HepG2 (cell line): Measurements from ENCODE around the gene ZFP36. TPM values are rescaled to one million over a fixed set of nuclear protein-coding genes. Genes with fewer than 3 reads are reported as not detected.
A peak's percentile ranks its signal among the peaks of the same experiment; 100 is the strongest.

ENCODE experiments used
- NKX3-1 ChIP-seq: sonication (generic); formaldehyde crosslinking; IDR thresholded peaks from 2 replicates; pipeline ENCODE4 v1.5.0; 2020; ENCODE audit warnings: missing genetic modification reagents
- RBFOX2 ChIP-seq: fragments of 200-400 bp; formaldehyde crosslinking; IDR thresholded peaks from 2 replicates; pipeline ENCODE4 v1.6.1; 2017; ENCODE audit warnings: low read depth, mild to moderate bottlenecking, low read length
- SAFB2 ChIP-seq: sonication (generic); formaldehyde crosslinking; IDR thresholded peaks from 2 replicates; pipeline ENCODE4 v1.5.1; 2020; ENCODE audit warnings: missing genetic modification reagents, low read depth, mild to moderate bottlenecking, borderline replicate concordance
- ZBTB1 ChIP-seq: sonication (generic); formaldehyde crosslinking; IDR thresholded peaks from 2 replicates; pipeline ENCODE4 v1.4.0; 2020; ENCODE audit warnings: missing genetic modification reagents, borderline replicate concordance
- ZFP36 ChIP-seq: fragments of 150-350 bp; IDR thresholded peaks from 2 replicates; pipeline ENCODE4 v1.6.1; 2018; ENCODE audit warnings: borderline replicate concordance, low read length, low read depth; ENCODE audit not compliant: partially characterized antibody
- ZNF326 ChIP-seq: sonication (generic); formaldehyde crosslinking; IDR thresholded peaks from 2 replicates; pipeline ENCODE4 v1.4.0; 2020; ENCODE audit warnings: missing genetic modification reagents, borderline replicate concordance
- ZNF432 ChIP-seq: sonication (generic); formaldehyde crosslinking; IDR thresholded peaks from 2 replicates; pipeline ENCODE4 v1.5.0; 2020; ENCODE audit warnings: missing genetic modification reagents, mild to moderate bottlenecking, borderline replicate concordance
- ZNF557 ChIP-seq: sonication (generic); formaldehyde crosslinking; IDR thresholded peaks from 2 replicates; pipeline ENCODE4 v1.4.0; 2020; ENCODE audit warnings: missing genetic modification reagents
- ZNF562 ChIP-seq: sonication (generic); formaldehyde crosslinking; IDR thresholded peaks from 2 replicates; pipeline ENCODE4 v1.8.0; 2022; ENCODE audit warnings: missing genetic modification reagents, borderline replicate concordance
- ZNF644 ChIP-seq: IDR thresholded peaks from 2 replicates; pipeline ENCODE4 v1.6.1; 2016; ENCODE audit warnings: low read depth
- ZNF720 ChIP-seq: sonication (generic); formaldehyde crosslinking; IDR thresholded peaks from 2 replicates; pipeline ENCODE4 v1.4.0; 2020; ENCODE audit warnings: missing genetic modification reagents
- ZNF879 ChIP-seq: sonication (generic); formaldehyde crosslinking; IDR thresholded peaks from 2 replicates; pipeline ENCODE4 v1.8.1; 2023; ENCODE audit warnings: missing genetic modification reagents
- ZSCAN21 ChIP-seq: sonication (generic); formaldehyde crosslinking; IDR thresholded peaks from 2 replicates; pipeline ENCODE4 v1.8.0; 2022; ENCODE audit warnings: mild to moderate bottlenecking, missing genetic modification reagents, moderate library complexity, borderline replicate concordance
- polyA plus RNA-seq, 8 experiments: library from polyadenylated mRNA; depleted of rRNA in 3 of 8; stranded (reverse) in 7 of 8; unstranded in 1 of 8; fragments of >200 nt; fragmentation: Illumina TruSeq in 4 of 8; extraction: Trizol in 4 of 8; gene quantifications; 2 replicates each; pipeline versions ENCODE4 v1.2.1 to v1.2.3, GENCODE V29; 2011 to 2016; ENCODE audit warnings: low read depth in 4 of 8, missing spikeins in 1 of 8, mixed read lengths in 1 of 8; ENCODE audit not compliant: insufficient read depth in 1 of 8
- total RNA-seq, 5 experiments: library from RNA; depleted of rRNA; stranded (reverse); fragments of >200 nt; fragmentation: Illumina TruSeq; extraction: Trizol; gene quantifications; 2 replicates each; pipeline ENCODE4 v1.2.3, GENCODE V29; 2016; ENCODE audit warnings: low read depth in 1 of 5
- TF ChIP-seq, protein P1 (sequence below): sonication (generic); formaldehyde crosslinking; IDR thresholded peaks from 2 replicates; pipeline ENCODE4 v1.4.0; 2020; ENCODE audit warnings: missing genetic modification reagents
- TF ChIP-seq, protein P2 (sequence below): sonication (generic); formaldehyde crosslinking; IDR thresholded peaks from 2 replicates; pipeline ENCODE4 v1.5.1; 2020; ENCODE audit warnings: mild to moderate bottlenecking, missing genetic modification reagents, borderline replicate concordance
- TF ChIP-seq, protein P3 (sequence below), 2 experiments: sonication (generic) in 1 of 2; formaldehyde crosslinking in 1 of 2; IDR thresholded peaks; 2 replicates each; pipeline versions ENCODE4 v1.6.1 to v1.9.0; 2014 to 2022; ENCODE audit warnings: antibody characterized with exemption in 1 of 2, borderline replicate concordance in 1 of 2, inconsistent platforms in 1 of 2, low read depth in 1 of 2, missing genetic modification reagents in 1 of 2

Gene ZFP36
- total and polyA plus RNA-seq, 2 of the 13 experiments (the other 11 are each of a cell fraction or from before 2014, with no cell fraction given): 1.4 to 1.7 TPM

DNA sequence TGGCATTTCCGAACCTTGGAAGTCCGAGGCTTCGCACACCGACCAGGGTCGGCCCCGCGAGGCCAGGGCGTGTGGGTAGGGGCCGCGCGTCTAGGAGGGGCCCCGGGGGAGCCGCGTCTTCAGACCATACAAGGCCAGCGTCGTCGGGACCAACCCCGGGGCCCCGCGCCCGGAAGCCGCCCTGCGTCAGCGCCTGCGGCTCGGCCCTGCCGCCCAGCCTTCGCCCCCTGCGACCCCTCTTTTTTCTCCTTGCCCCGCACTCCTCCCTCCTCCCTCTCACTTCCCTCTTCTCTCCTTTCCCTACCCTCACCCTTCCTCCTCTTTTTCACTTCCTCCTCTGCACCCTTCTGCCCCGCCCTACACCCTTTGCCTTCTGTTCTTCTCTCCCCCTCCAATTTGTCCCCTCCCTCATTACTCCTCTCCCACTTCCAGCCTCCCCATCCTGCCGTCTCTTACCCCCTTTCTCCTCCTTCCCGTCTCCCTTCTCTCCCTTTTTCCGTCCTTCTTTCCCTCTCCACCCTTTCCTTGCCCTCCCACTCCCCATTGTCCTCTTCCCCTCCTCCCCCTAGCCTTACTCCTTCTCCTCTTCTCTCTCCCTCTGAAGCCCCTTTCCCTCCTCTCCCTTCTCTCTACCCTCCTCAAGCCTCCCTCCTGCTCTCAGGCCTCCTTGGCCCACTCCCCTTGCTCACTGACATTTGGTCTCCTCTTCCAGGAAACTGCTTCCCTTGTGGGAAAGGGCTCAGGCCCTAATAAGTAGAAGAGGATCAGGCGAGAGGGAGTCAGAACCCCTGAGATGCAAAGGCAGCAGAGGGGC lies 3.6 kb downstream of the ZFP36 start (continued):
- TF ChIP-seq, protein P1, sequence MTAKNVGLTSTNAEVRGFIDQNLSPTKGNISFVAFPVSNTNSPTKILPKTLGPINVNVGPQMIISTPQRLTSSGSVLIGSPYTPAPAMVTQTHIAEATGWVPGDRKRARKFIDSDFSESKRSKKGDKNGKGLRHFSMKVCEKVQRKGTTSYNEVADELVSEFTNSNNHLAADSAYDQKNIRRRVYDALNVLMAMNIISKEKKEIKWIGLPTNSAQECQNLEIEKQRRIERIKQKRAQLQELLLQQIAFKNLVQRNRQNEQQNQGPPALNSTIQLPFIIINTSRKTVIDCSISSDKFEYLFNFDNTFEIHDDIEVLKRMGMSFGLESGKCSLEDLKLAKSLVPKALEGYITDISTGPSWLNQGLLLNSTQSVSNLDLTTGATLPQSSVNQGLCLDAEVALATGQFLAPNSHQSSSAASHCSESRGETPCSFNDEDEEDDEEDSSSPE: no peak; the same call in 1 of the 2 replicates
- TF ChIP-seq, protein P2, sequence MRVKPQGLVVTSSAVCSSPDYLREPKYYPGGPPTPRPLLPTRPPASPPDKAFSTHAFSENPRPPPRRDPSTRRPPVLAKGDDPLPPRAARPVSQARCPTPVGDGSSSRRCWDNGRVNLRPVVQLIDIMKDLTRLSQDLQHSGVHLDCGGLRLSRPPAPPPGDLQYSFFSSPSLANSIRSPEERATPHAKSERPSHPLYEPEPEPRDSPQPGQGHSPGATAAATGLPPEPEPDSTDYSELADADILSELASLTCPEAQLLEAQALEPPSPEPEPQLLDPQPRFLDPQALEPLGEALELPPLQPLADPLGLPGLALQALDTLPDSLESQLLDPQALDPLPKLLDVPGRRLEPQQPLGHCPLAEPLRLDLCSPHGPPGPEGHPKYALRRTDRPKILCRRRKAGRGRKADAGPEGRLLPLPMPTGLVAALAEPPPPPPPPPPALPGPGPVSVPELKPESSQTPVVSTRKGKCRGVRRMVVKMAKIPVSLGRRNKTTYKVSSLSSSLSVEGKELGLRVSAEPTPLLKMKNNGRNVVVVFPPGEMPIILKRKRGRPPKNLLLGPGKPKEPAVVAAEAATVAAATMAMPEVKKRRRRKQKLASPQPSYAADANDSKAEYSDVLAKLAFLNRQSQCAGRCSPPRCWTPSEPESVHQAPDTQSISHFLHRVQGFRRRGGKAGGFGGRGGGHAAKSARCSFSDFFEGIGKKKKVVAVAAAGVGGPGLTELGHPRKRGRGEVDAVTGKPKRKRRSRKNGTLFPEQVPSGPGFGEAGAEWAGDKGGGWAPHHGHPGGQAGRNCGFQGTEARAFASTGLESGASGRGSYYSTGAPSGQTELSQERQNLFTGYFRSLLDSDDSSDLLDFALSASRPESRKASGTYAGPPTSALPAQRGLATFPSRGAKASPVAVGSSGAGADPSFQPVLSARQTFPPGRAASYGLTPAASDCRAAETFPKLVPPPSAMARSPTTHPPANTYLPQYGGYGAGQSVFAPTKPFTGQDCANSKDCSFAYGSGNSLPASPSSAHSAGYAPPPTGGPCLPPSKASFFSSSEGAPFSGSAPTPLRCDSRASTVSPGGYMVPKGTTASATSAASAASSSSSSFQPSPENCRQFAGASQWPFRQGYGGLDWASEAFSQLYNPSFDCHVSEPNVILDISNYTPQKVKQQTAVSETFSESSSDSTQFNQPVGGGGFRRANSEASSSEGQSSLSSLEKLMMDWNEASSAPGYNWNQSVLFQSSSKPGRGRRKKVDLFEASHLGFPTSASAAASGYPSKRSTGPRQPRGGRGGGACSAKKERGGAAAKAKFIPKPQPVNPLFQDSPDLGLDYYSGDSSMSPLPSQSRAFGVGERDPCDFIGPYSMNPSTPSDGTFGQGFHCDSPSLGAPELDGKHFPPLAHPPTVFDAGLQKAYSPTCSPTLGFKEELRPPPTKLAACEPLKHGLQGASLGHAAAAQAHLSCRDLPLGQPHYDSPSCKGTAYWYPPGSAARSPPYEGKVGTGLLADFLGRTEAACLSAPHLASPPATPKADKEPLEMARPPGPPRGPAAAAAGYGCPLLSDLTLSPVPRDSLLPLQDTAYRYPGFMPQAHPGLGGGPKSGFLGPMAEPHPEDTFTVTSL (CRISPR knock-in tag): no peak
- TF ChIP-seq RBFOX2 (peak; percentile 93), ZBTB1 (CRISPR knock-in tag) (no peak), NKX3-1 (CRISPR knock-in tag) (no peak), ZNF879 (CRISPR knock-in tag) (no peak), ZNF326 (CRISPR knock-in tag) (no peak), ZSCAN21 (CRISPR knock-in tag) (no peak), SAFB2 (CRISPR knock-in tag) (no peak), ZNF562 (CRISPR knock-in tag) (no peak), ZNF644 (CRISPR knock-in tag) (no peak), ZNF432 (CRISPR knock-in tag) (no peak), ZNF720 (CRISPR knock-in tag) (no peak), ZFP36 (no peak), ZNF557 (CRISPR knock-in tag) (no peak)
- TF ChIP-seq, protein P3, sequence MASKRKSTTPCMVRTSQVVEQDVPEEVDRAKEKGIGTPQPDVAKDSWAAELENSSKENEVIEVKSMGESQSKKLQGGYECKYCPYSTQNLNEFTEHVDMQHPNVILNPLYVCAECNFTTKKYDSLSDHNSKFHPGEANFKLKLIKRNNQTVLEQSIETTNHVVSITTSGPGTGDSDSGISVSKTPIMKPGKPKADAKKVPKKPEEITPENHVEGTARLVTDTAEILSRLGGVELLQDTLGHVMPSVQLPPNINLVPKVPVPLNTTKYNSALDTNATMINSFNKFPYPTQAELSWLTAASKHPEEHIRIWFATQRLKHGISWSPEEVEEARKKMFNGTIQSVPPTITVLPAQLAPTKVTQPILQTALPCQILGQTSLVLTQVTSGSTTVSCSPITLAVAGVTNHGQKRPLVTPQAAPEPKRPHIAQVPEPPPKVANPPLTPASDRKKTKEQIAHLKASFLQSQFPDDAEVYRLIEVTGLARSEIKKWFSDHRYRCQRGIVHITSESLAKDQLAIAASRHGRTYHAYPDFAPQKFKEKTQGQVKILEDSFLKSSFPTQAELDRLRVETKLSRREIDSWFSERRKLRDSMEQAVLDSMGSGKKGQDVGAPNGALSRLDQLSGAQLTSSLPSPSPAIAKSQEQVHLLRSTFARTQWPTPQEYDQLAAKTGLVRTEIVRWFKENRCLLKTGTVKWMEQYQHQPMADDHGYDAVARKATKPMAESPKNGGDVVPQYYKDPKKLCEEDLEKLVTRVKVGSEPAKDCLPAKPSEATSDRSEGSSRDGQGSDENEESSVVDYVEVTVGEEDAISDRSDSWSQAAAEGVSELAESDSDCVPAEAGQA (IDR thresholded peaks at IDR 0.05; ENCODE audit: low read depth): no peak
- TF ChIP-seq, protein P3 (CRISPR knock-in tag; IDR thresholded peaks at IDR 0.05; ENCODE audit: borderline replicate concordance): no peak
